GM12878 (cell line): Measurements from ENCODE around the gene KCND3. TPM values are rescaled to one million over a fixed set of nuclear protein-coding genes. Genes with fewer than 3 reads are reported as not detected.

Experiments
- ATAC-seq: fragments of 200-7000 bp; cut with Tn5 transposase; 3 replicates; pipeline ENCODE4 v1.9.1; 2020; ENCODE audit warnings: mild to moderate bottlenecking, moderate library complexity
- BruUV-seq: library from RNA; stranded (reverse); fragments of 400-500 nt; replicated peaks from 2 replicates; lab custom pipeline; 2021; lab: Mats Ljungman, UMichigan
- CTCF ChIA-PET: fragments of 300-600 bp; sonication (Branson Sonifier 250); formaldehyde crosslinking; extraction: SDS; loops from one replicate; lab custom pipeline; 2021; ENCODE audit warnings: inconsistent platforms; lab: Yijun Ruan, JAX
- POLR2A ChIA-PET: fragments of 350-600 bp; formaldehyde crosslinking; extraction: SDS; loops from one replicate; lab custom pipeline; 2021; ENCODE audit warnings: inconsistent platforms; lab: Charles Lee
- RAD21 ChIA-PET: fragments of 300-600 bp; sonication (Branson Sonifier 250); formaldehyde crosslinking; loops from one replicate; lab custom pipeline; 2023; ENCODE audit warnings: antibody characterized with exemption; ENCODE audit not compliant: unreplicated experiment; lab: Charles Lee
- SMC1A ChIA-PET: fragments of 300-600 bp; sonication (Branson Sonifier 250); formaldehyde crosslinking; loops from one replicate; lab custom pipeline; 2023; ENCODE audit not compliant: unreplicated experiment, uncharacterized antibody; lab: Charles Lee
- DNase-seq: peaks from one replicate; pipeline ENCODE4 v3.0.0-alpha.2; 2011; ENCODE audit warnings: low read depth, low spot score
- FAIRE-seq: peaks from 3 replicates; lab custom pipeline; 2011; peaks lifted over from hg19 to GRCh38; lab: Jason Lieb, UNC
- H2AFZ ChIP-seq: 2 replicates; pipeline ENCODE4 v1.6.0; 2011; ENCODE audit warnings: low read depth, low read length, control low read depth; ENCODE audit not compliant: control insufficient read depth
- H3K27ac ChIP-seq: 2 replicates; pipeline ENCODE4 v1.5.1; 2011; ENCODE audit warnings: control low read depth; ENCODE audit not compliant: control insufficient read depth, insufficient read depth
- H3K27me3 ChIP-seq, 2 experiments: replicated peaks in 1 of 2; 2 replicates each; pipeline versions ENCODE4 v1.6.0 to v1.6.1; 2011; ENCODE audit warnings: low read length in 1 of 2; ENCODE audit not compliant: control insufficient read depth in 2 of 2, insufficient read depth in 2 of 2
- H3K36me3 ChIP-seq, 2 experiments: 2 replicates each; pipeline ENCODE4 v1.5.1; 2011; ENCODE audit warnings: low read length in 1 of 2; ENCODE audit not compliant: control insufficient read depth in 2 of 2, insufficient read depth in 2 of 2
- H3K4me1 ChIP-seq: 2 replicates; pipeline ENCODE4 v1.6.1; 2011; ENCODE audit warnings: mild to moderate bottlenecking, low read length, moderate library complexity, mixed read lengths; ENCODE audit not compliant: control insufficient read depth, insufficient read depth
- H3K4me2 ChIP-seq: 2 replicates; pipeline ENCODE4 v1.6.0; 2011; ENCODE audit warnings: control low read depth; ENCODE audit not compliant: control insufficient read depth, insufficient read depth
- H3K4me3 ChIP-seq: fragments of 200-600 bp; sonication (generic); 2 replicates; pipeline ENCODE4 v1.5.1; 2016
- H3K79me2 ChIP-seq: 2 replicates; pipeline ENCODE4 v1.6.0; 2011; ENCODE audit warnings: low read length; ENCODE audit not compliant: control insufficient read depth, insufficient read depth
- H3K9ac ChIP-seq: 2 replicates; pipeline ENCODE4 v1.8.0; 2011; ENCODE audit warnings: low read length, control low read depth, mixed read lengths; ENCODE audit not compliant: control insufficient read depth, insufficient read depth
- H3K9me3 ChIP-seq: replicated peaks from 3 replicates; pipeline ENCODE4 v1.5.1; 2011; ENCODE audit warnings: mild to moderate bottlenecking, low read length; ENCODE audit not compliant: control insufficient read depth, insufficient read depth
- H4K20me1 ChIP-seq: 2 replicates; pipeline ENCODE4 v1.6.0; 2011; ENCODE audit not compliant: control insufficient read depth, insufficient read depth
- CBX5 ChIP-seq: sonication (generic); IDR thresholded peaks from 2 replicates; pipeline ENCODE4 v1.6.1; 2016; ENCODE audit warnings: low read depth, moderate library complexity, mild to moderate bottlenecking, inconsistent platforms
- EGR1 ChIP-seq, 2 experiments: IDR thresholded peaks; 1 replicate in 1 of 2; 2 replicates in 1 of 2; pipeline ENCODE4 v1.6.1; 2011 to 2012; ENCODE audit warnings: low read depth in 2 of 2, low read length in 2 of 2, borderline replicate concordance in 1 of 2, mild to moderate bottlenecking in 1 of 2, moderate library complexity in 1 of 2
- IKZF1 ChIP-seq: fragments of 450-650 bp; conservative IDR thresholded peaks from 2 replicates; pipeline ENCODE4 v1.6.1; 2017; ENCODE audit warnings: antibody characterized with exemption, mild to moderate bottlenecking
- RBBP5 ChIP-seq: fragments of 200-600 bp; sonication (generic); conservative IDR thresholded peaks from 2 replicates; pipeline ENCODE4 v1.6.1; 2016
- SMARCA5 ChIP-seq: fragments of 450-650 bp; IDR thresholded peaks from 2 replicates; pipeline ENCODE4 v1.6.1; 2017; ENCODE audit warnings: mild to moderate bottlenecking
- ZNF274 ChIP-seq: IDR thresholded peaks from one replicate; pipeline ENCODE4 v1.8.0; 2011; ENCODE audit not compliant: insufficient read length, insufficient read depth
- WGBS: methylation state at CpG from one replicate; pipeline ENCODE4 v1.1.6; 2016; ENCODE audit warnings: low lambda C conversion rate; ENCODE audit not compliant: insufficient replicate concordance, insufficient coverage; ENCODE audit errors: missing lambda C conversion rate; 5-methylcytosine and 5-hydroxymethylcytosine counted together
- in situ Hi-C: fragments of 300-500 bp; cut with MboI; formaldehyde crosslinking; loops from 9 replicates; pipeline ENCODE4 v1.14.3; 2018; ENCODE audit warnings: mixed read lengths
- intact Hi-C: fragments of 100-400 bp; cut with micrococcal nuclease; formaldehyde crosslinking; loops from one replicate; pipeline ENCODE4 v1.14.2; 2022; ENCODE audit not compliant: unreplicated experiment
- polyA plus RNA-seq, 11 experiments: library from polyadenylated mRNA; depleted of rRNA in 4 of 11; unstranded in 6 of 11; stranded (reverse) in 5 of 11; fragments of >200 nt; fragmentation: Nextera tagmentation in 4 of 11; fragmentation: Illumina TruSeq in 1 of 11; extraction: Ambion mirVana in 4 of 11; extraction: Trizol in 1 of 11; gene quantifications; 1 replicate in 1 of 11; 2 replicates in 10 of 11; pipeline versions ENCODE4 v1.2.1 to v1.2.3, GENCODE V29; 2011 to 2016; ENCODE audit warnings: inconsistent platforms in 2 of 11, missing spikeins in 2 of 11, low read depth in 1 of 11
- total RNA-seq, 4 experiments: library from RNA; depleted of rRNA in 3 of 4; stranded (reverse); fragments of >200 nt in 3 of 4; fragmentation: Illumina TruSeq in 1 of 4; extraction: Trizol in 1 of 4; gene quantifications; 2 replicates each; pipeline versions ENCODE4 v1.2.1 to v1.2.3, GENCODE V29; 2013 to 2021
- TF ChIP-seq, protein P1 (sequence below): IDR thresholded peaks from 2 replicates; pipeline ENCODE4 v1.6.1; 2011; ENCODE audit warnings: low read depth, mild to moderate bottlenecking, low read length, moderate library complexity, borderline replicate concordance; ENCODE audit errors: extremely low read depth

KCND3 gene
- total and polyA plus RNA-seq, 10 of the 15 experiments (the other 5 are each of a cell fraction or from before 2014, with no cell fraction given): 0.02 TPM; not detected in 9

DNA sequence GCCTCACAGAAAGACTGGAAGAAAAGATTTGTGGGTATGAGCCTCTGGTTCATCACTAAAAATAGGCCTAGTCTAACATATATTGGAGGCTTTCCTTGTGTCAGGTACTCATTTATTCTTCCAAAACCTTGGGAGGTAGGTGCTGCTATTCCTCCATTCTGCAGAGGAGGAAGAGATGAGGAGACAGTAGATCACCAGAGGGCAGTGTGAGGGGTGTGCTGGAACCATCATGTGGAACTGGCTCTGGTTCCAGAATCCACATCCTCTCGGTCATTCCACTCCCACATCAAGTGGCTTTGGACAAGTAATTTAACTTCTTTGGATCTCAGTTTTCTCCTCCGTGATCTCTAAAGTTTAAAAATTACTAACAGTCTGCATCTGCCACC lies 242.9 kb downstream of the KCND3 start:
- no peaks in the 10 kb centered on the region for H3K79me2 ChIP-seq
- no peak overlapping the region for H3K9ac ChIP-seq
- in situ Hi-C loops (loop anchor here (5.0 kb wide), 1 partner anchor 264 kb away; no protein-coding TSS in a partner anchor), intact Hi-C loops (loop anchor here (2.0 kb wide), 2 partner anchors 32 to 238 kb away; no protein-coding TSS in a partner anchor)
- ChIA-PET SMC1A (interaction anchor here (0.6 to 12.9 kb wide), 15 partner anchors 8 to 293 kb away, joined by 3 to 123 read pairs (median 4); partner anchors contain the start of gene INKA2), POLR2A (interaction anchor here (1.2 to 1.4 kb wide), 3 partner anchors 7 to 239 kb away, joined by 3 to 8 read pairs (median 5); partner anchors contain the start of gene INKA2), CTCF (interaction anchor here (0.6 to 12.7 kb wide), 30 partner anchors 8 to 293 kb away, joined by 3 to 135 read pairs (median 6); partner anchors contain the start of genes DDX20 and INKA2), RAD21 (interaction anchor here (0.7 to 6.7 kb wide), 11 partner anchors 8 to 716 kb away, joined by 3 to 51 read pairs (median 4); no protein-coding TSS in a partner anchor)
- peaks cover 0 to 1% of the 10 kb centered on the region in 2 experiments; a peak in 1 of 4 replicates for H3K27me3 ChIP-seq
- no peaks in the 10 kb centered on the region for H4K20me1 ChIP-seq
- WGBS: 48% methylated on average over 2 of the region's 2 CpGs
- no peaks in the 10 kb centered on the region for H3K4me1 ChIP-seq
- no peak overlapping the region for H3K4me2 ChIP-seq
- TF ChIP-seq ZNF274: no peak
- FAIRE-seq (no peak), DNase-seq (no peak), ATAC-seq (no peak)
- no TSS peak for BruUV-seq
- H3K4me3 ChIP-seq: no peak overlapping the region
- H3K27ac ChIP-seq: no peak overlapping the region
- H3K9me3 ChIP-seq: no peaks in the 10 kb centered on the region
- H3K36me3 ChIP-seq: no peaks in the 10 kb centered on the region
- H2AFZ ChIP-seq: no peak overlapping the region

DNA sequence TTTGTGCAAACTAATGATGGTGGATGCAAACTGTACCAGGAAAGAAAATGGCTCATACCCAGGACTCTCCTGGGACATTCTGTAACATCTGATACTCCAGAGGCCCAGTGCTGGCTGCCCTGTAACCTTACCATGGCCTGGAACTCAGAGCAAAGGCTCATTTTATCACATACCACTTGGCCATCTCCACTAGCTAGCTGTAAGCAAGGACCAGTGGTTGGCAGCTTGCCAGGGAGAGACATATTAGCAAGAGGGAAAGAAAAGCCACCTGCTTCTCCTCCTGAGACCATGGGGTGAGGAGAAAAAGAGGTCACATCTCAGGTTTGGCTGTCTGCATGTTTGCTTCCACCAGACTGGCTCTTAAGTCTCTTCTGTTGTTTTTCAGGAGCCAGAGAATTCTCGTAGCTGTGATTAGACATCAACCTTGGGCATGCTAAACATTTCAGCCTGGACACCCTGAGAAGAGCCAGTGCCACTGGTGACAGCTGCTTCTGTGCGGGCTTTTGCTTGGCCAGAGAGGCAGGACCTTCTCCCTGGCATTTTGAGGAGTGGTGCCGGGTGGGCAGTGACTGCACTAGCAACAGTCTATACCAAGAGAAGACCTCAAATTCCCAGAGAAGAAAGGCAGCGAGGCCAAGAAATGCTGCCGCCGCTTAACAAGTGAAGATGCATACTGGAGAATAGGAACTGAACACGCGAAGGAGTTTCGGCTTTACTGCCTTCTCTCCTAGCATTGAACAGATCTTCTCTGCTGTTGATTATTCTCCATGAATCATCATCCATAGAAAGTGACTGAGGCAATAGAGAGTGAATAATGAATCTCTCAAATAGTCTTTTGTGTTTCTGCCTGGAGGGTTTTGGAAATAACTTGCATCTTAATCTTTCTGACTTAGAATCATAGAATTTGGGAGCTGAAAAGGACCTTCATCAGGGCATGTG lies 243.5 kb downstream of the KCND3 start:
- no peak overlapping the region for H3K27ac ChIP-seq
- ChIA-PET RAD21 (interaction anchor here (1.0 to 6.7 kb wide), 4 partner anchors 9 to 715 kb away, joined by 3 to 51 read pairs (median 11); no protein-coding TSS in a partner anchor), POLR2A (interaction anchor here (1.6 kb wide), 1 partner anchor 81 kb away, joined by 3 read pairs; no protein-coding TSS in a partner anchor), SMC1A (interaction anchor here (0.6 to 12.9 kb wide), 7 partner anchors 9 to 264 kb away, joined by 3 to 123 read pairs (median 5); partner anchors contain the start of genes ADORA3 and TMIGD3), CTCF (interaction anchor here (1.2 to 12.7 kb wide), 9 partner anchors 9 to 264 kb away, joined by 3 to 135 read pairs (median 11); no protein-coding TSS in a partner anchor)
- H3K27me3 ChIP-seq: peaks cover 0 to 3% of the 10 kb centered on the region in 2 experiments; a peak in 1 of 4 replicates
- no TSS peak for BruUV-seq
- 89% methylated on average over 9 of the region's 9 CpGs for WGBS
- no peak for ATAC-seq
- H4K20me1 ChIP-seq: no peaks in the 10 kb centered on the region
- intact Hi-C loops: loop anchor here (2.0 kb wide), 2 partner anchors 31 to 237 kb away; no protein-coding TSS in a partner anchor
- in situ Hi-C loops: loop anchor here (5.0 kb wide), 1 partner anchor 264 kb away; no protein-coding TSS in a partner anchor
- TF ChIP-seq IKZF1: no peak
- TF ChIP-seq RBBP5: no peak
- TF ChIP-seq, protein P1, sequence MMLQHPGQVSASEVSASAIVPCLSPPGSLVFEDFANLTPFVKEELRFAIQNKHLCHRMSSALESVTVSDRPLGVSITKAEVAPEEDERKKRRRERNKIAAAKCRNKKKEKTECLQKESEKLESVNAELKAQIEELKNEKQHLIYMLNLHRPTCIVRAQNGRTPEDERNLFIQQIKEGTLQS: no peak
- no peak for TF ChIP-seq EGR1 (IDR thresholded peaks at IDR 0.05; ENCODE audit: borderline replicate concordance in 1 of 2, low read depth in 2 of 2, low read length in 2 of 2)
- no peak for TF ChIP-seq SMARCA5
- no peak for TF ChIP-seq CBX5
- H3K9me3 ChIP-seq: no peaks in the 10 kb centered on the region
- H3K4me2 ChIP-seq: no peak overlapping the region
- no peaks in the 10 kb centered on the region for H3K79me2 ChIP-seq
- no peaks in the 10 kb centered on the region for H3K4me1 ChIP-seq
- no peak overlapping the region for H3K9ac ChIP-seq
- no peaks in the 10 kb centered on the region for H3K36me3 ChIP-seq
- FAIRE-seq: no peak
- no peak overlapping the region for H2AFZ ChIP-seq
- no peak for DNase-seq
- no peak overlapping the region for H3K4me3 ChIP-seq
